A673 (cell line): ENCODE measurements around the gene PCTP.

Experiments
- EZH2 ChIP-seq: fragments of 200-600 bp; sonication (generic); IDR thresholded peaks from 2 replicates; pipeline ENCODE4 v1.6.1; 2017; ENCODE audit warnings: borderline replicate concordance, low read depth, mild to moderate bottlenecking, mixed read lengths, antibody characterized with exemption, low read length; ENCODE audit not compliant: poor library complexity, severe bottlenecking
- TF ChIP-seq, protein P1 (sequence below): fragments of 300-800, 200-600 bp; sonication (generic); conservative IDR thresholded peaks from 2 replicates; pipeline ENCODE4 v1.5.1; 2017; ENCODE audit warnings: low read depth, mild to moderate bottlenecking, antibody characterized with exemption, low read length, moderate library complexity, mixed read lengths

DNA sequence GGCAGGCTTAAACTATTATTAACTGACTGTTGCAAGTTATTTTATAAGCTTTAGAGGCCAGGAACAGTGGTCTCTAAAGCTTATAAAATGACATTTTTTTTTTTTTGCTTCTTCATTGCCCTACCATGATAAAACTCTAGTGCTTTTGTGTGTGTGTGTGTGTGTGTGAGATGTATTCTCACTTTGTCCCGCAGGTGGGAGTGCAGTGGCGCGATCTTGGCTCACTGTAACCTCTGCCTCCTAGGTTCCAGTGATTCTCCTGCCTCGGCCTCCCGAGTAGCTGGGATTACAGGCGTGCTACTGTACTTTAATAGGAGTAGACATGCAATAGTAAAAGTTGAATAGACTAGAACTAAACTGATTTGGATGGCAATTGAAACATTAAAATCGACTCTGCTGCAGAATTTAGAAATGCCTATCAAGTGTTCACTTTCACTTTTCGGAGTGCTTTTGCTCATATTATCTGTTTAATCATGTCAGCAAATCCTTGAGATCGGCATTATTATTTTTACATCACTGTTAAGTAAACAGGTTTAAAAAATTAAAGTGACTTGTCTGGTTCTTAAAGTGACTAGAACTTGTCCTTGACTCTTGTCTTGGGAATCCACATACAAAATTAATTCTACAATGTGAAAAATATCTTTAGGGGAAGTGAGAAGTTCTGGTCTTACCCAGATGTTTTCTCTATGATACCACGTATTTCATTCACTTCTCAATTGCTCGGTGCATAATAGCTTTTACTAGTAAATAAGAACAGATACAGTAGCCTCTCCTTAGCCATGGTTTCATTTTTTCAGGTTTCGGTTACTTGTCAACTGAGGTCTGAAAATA lies 8.4 kb upstream of the PCTP start:
- TF ChIP-seq, protein P1, sequence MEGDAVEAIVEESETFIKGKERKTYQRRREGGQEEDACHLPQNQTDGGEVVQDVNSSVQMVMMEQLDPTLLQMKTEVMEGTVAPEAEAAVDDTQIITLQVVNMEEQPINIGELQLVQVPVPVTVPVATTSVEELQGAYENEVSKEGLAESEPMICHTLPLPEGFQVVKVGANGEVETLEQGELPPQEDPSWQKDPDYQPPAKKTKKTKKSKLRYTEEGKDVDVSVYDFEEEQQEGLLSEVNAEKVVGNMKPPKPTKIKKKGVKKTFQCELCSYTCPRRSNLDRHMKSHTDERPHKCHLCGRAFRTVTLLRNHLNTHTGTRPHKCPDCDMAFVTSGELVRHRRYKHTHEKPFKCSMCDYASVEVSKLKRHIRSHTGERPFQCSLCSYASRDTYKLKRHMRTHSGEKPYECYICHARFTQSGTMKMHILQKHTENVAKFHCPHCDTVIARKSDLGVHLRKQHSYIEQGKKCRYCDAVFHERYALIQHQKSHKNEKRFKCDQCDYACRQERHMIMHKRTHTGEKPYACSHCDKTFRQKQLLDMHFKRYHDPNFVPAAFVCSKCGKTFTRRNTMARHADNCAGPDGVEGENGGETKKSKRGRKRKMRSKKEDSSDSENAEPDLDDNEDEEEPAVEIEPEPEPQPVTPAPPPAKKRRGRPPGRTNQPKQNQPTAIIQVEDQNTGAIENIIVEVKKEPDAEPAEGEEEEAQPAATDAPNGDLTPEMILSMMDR = no peak
- TF ChIP-seq EZH2 = no peak
